Keratinocyte (primary cell): Measurements from ENCODE around the gene GLI3. TPM values are rescaled to one million over a fixed set of nuclear protein-coding genes. Genes with fewer than 3 reads are reported as not detected.

Source experiments
- DNase-seq: peaks from one replicate; pipeline ENCODE4 v3.0.0-alpha.2; 2011; ENCODE audit warnings: low read depth, missing footprints, low spot score
- FAIRE-seq: peaks from 2 replicates; lab custom pipeline; 2011; peaks lifted over from hg19 to GRCh38; lab: Jason Lieb, UNC
- H2AFZ ChIP-seq: 2 replicates; pipeline ENCODE4 v1.6.0; 2012; ENCODE audit warnings: low read length, control low read depth, inconsistent platforms; ENCODE audit not compliant: control insufficient read depth
- H3K27ac ChIP-seq: 2 replicates; pipeline ENCODE4 v1.5.1; 2011; ENCODE audit warnings: low read length; ENCODE audit not compliant: control insufficient read depth, insufficient read depth
- H3K27me3 ChIP-seq: 3 replicates; pipeline ENCODE4 v1.6.0; 2011; ENCODE audit warnings: low read length; ENCODE audit not compliant: control insufficient read depth, insufficient read depth; ENCODE audit errors: extremely low read depth
- H3K36me3 ChIP-seq, 2 experiments: 2 replicates in 1 of 2; 3 replicates in 1 of 2; pipeline ENCODE4 v1.5.1; 2011; ENCODE audit warnings: low read length in 2 of 2, mild to moderate bottlenecking in 1 of 2; ENCODE audit not compliant: control insufficient read depth in 2 of 2, insufficient read depth in 2 of 2; ENCODE audit errors: extremely low read depth in 1 of 2
- H3K4me1 ChIP-seq: 3 replicates; pipeline ENCODE4 v1.5.1; 2011; ENCODE audit warnings: low read length; ENCODE audit not compliant: control insufficient read depth, insufficient read depth; ENCODE audit errors: extremely low read depth
- H3K4me2 ChIP-seq: 3 replicates; pipeline ENCODE4 v1.6.0; 2011; ENCODE audit warnings: low read depth, low read length; ENCODE audit not compliant: control insufficient read depth, insufficient read depth; ENCODE audit errors: extremely low read depth
- H3K4me3 ChIP-seq, 3 experiments: fragments of 200-600 bp in 1 of 3; sonication (generic) in 1 of 3; 2 replicates in 2 of 3; 3 replicates in 1 of 3; pipeline ENCODE4 v1.5.1; 2011 to 2016; ENCODE audit warnings: low read length in 3 of 3, mild to moderate bottlenecking in 3 of 3, control low read depth in 2 of 3, inconsistent platforms in 1 of 3, low read depth in 1 of 3, mixed read lengths in 1 of 3, mixed run types in 1 of 3, moderate library complexity in 1 of 3; ENCODE audit not compliant: control insufficient read depth in 2 of 3, insufficient read depth in 2 of 3; ENCODE audit errors: extremely low read depth in 1 of 3
- H3K79me2 ChIP-seq: 2 replicates; pipeline ENCODE4 v1.6.0; 2012; ENCODE audit warnings: low read length; ENCODE audit not compliant: control insufficient read depth, insufficient read depth
- H3K9ac ChIP-seq: 3 replicates; pipeline ENCODE4 v1.6.0; 2011; ENCODE audit warnings: low read length; ENCODE audit not compliant: control insufficient read depth, insufficient read depth; ENCODE audit errors: extremely low read depth
- H3K9me1 ChIP-seq: 3 replicates; pipeline ENCODE4 v1.6.0; 2011; ENCODE audit warnings: low read length; ENCODE audit not compliant: control insufficient read depth, insufficient read depth; ENCODE audit errors: extremely low read depth
- H3K9me3 ChIP-seq: 2 replicates; pipeline ENCODE4 v1.5.1; 2012; ENCODE audit warnings: low read depth, low read length; ENCODE audit not compliant: control insufficient read depth
- H4K20me1 ChIP-seq: 3 replicates; pipeline ENCODE4 v1.6.0; 2011; ENCODE audit warnings: low read length; ENCODE audit not compliant: control insufficient read depth, insufficient read depth; ENCODE audit errors: extremely low read depth
- CTCF ChIP-seq, 3 experiments: IDR thresholded peaks in 1 of 3; conservative IDR thresholded peaks in 1 of 3; optimal IDR thresholded peaks in 1 of 3; 2 replicates in 2 of 3; 3 replicates in 1 of 3; pipeline versions ENCODE3 to v1.5.1; 2011; ENCODE audit warnings: low read length in 3 of 3, mild to moderate bottlenecking in 3 of 3, moderate library complexity in 2 of 3, control low read depth in 1 of 3, inconsistent platforms in 1 of 3; ENCODE audit not compliant: insufficient read depth in 2 of 3; ENCODE audit errors: extremely low read depth in 1 of 3
- EZH2 ChIP-seq: IDR thresholded peaks from one replicate; pipeline ENCODE4 v1.6.1; 2012; ENCODE audit warnings: inconsistent platforms, mild to moderate bottlenecking, low read length, moderate library complexity
- dilution Hi-C: fragments of 300-500 bp; cut with MboI; formaldehyde crosslinking; loops from one replicate; pipeline ENCODE4 v1.7.0; 2020; ENCODE audit warnings: low sequenced_read_pairs; ENCODE audit not compliant: extremely low pct_ligation_motif_present
- polyA plus RNA-seq, 5 experiments: library from polyadenylated mRNA; depleted of rRNA in 3 of 5; stranded (reverse) in 3 of 5; stranded (forward) in 1 of 5; unstranded in 1 of 5; fragments of >200 nt; gene quantifications; 1 replicate in 1 of 5; 2 replicates in 3 of 5; 3 replicates in 1 of 5; pipeline versions ENCODE4 v1.2.1 to v1.2.3, GENCODE V29; 2011 to 2012; ENCODE audit warnings: missing spikeins in 2 of 5, low read depth in 1 of 5, low replicate concordance in 1 of 5

Gene GLI3
- polyA plus RNA-seq, 1 donor (not counting 4 experiments of a cell fraction or from before 2014, with no cell fraction given), result 3.6 TPM

- Histone ChIP-seq H3K4me1 (peaks cover 38% of the 10 kb centered on the region), H4K20me1 (no peaks in the 10 kb centered on the region), H3K79me2 (peaks cover 16% of the 10 kb centered on the region), H3K9me1 (no peaks in the 10 kb centered on the region), H3K36me3 (peaks cover 2% of the 10 kb centered on the region in 2 experiments), H3K4me3 (no peak overlapping the region), H3K27me3 (no peaks in the 10 kb centered on the region), H2AFZ (no peak overlapping the region), H3K4me2 (peak overlapping the region; percentile 31), H3K9me3 (no peaks in the 10 kb centered on the region), H3K9ac (no peak overlapping the region), H3K27ac (peak overlapping the region; percentile 1)
- TF ChIP-seq EZH2 (no peak), CTCF (optimal IDR thresholded peaks at IDR 0.05 in 1 of 3, IDR thresholded peaks at IDR 0.05 in 1 of 3, conservative IDR thresholded peaks at IDR 0.05 in 1 of 3; ENCODE audit: extremely low read depth in 1 of 3, insufficient read depth in 2 of 3, low read length in 3 of 3) (no peak)
- DNase-seq, result no peak
- FAIRE-seq, result no peak
- dilution Hi-C loops, result no loop called here
Observed at GRCh38 chr7:42222125-42222524, 14.9 kb downstream of the GLI3 start.

GRCh38 chr7:42221304-42221703 lies 15.7 kb downstream of the GLI3 start:
- FAIRE-seq (no peak), DNase-seq (no peak)
- dilution Hi-C loops, result no loop called here
- no peak overlapping the region for H3K27ac ChIP-seq
- H3K9ac ChIP-seq, result no peak overlapping the region
- no peaks in the 10 kb centered on the region for H3K9me3 ChIP-seq
- no peak overlapping the region for H2AFZ ChIP-seq
- no peak overlapping the region for H3K4me2 ChIP-seq
- no peaks in the 10 kb centered on the region for H4K20me1 ChIP-seq
- H3K36me3 ChIP-seq, result peaks cover 2% of the 10 kb centered on the region in 2 experiments
- TF ChIP-seq EZH2, result no peak
- no peak for TF ChIP-seq CTCF (optimal IDR thresholded peaks at IDR 0.05 in 1 of 3, IDR thresholded peaks at IDR 0.05 in 1 of 3, conservative IDR thresholded peaks at IDR 0.05 in 1 of 3; ENCODE audit: extremely low read depth in 1 of 3, insufficient read depth in 2 of 3, low read length in 3 of 3)
- H3K4me3 ChIP-seq, result no peak overlapping the region
- no peaks in the 10 kb centered on the region for H3K9me1 ChIP-seq
- peaks cover 32% of the 10 kb centered on the region for H3K4me1 ChIP-seq
- peaks cover 15% of the 10 kb centered on the region for H3K79me2 ChIP-seq
- no peaks in the 10 kb centered on the region for H3K27me3 ChIP-seq
